Measurements from ENCODE around the gene UACA. TPM values are rescaled to one million over a fixed set of nuclear protein-coding genes. Genes with fewer than 3 reads are reported as not detected.

UACA gene
- total RNA-seq, 1 experiment from 2014 or later, result 141 TPM

DNA sequence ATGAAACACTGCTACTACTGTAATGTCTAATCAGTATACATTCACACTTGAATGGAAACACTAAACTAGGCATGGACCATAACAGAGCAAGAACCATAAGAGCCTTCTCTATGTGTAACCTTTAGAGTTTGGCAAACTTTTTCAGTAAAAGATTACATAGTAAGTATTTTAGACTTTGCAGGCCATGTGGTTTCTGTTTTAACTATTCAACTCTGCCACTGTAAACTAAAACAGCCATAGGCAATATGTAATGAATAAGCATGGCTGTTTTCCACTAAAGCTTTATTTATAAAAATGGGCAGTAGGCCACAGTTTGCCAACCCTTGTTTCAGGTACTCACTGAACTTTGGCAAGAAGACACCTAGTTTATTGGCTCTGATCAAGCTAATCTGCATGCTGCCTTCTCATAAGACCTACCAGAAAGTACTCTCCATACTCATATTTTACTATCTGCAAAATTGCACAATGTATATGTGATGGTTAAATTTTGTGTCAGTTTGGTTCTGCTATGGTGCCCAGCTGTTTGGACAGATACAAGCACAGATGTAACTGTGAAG lies 46.0 kb downstream of the UACA start:
- ChIA-PET POLR2A (no interaction called here), CTCF (no interaction called here)
- DNase-seq, result no peak
- Histone ChIP-seq H3K27me3 (replicated peaks; ENCODE audit: control insufficient read depth, insufficient read depth, low read length) (no peaks in the 10 kb centered on the region), H3K4me3 (ENCODE audit: low read depth, low read length) (no peak overlapping the region), H3K9me3 (no peaks in the 10 kb centered on the region), H3K4me1 (peaks cover 83% of the 10 kb centered on the region), H3K36me3 (ENCODE audit: control insufficient read depth, insufficient read depth, low read length) (no peaks in the 10 kb centered on the region)
- Mint-ChIP-seq H3K4me1 (ENCODE audit: low read depth, unreplicated experiment) (peaks cover 56% of the 10 kb centered on the region), H3K9me3 (ENCODE audit: unreplicated experiment) (peaks cover 12% of the 10 kb centered on the region), H3K4me3 (ENCODE audit: unreplicated experiment) (no peak overlapping the region), H3K27ac (ENCODE audit: unreplicated experiment) (no peak overlapping the region), H3K36me3 (ENCODE audit: insufficient read depth, unreplicated experiment) (peaks cover 23% of the 10 kb centered on the region), H3K27me3 (ENCODE audit: insufficient read depth, unreplicated experiment) (no peaks in the 10 kb centered on the region)
- intact Hi-C loops (cut with micrococcal nuclease; ENCODE audit: unreplicated experiment), result no loop called here
- no TSS peak for BruUV-seq (replicated peaks)
- TF ChIP-seq, protein P1, sequence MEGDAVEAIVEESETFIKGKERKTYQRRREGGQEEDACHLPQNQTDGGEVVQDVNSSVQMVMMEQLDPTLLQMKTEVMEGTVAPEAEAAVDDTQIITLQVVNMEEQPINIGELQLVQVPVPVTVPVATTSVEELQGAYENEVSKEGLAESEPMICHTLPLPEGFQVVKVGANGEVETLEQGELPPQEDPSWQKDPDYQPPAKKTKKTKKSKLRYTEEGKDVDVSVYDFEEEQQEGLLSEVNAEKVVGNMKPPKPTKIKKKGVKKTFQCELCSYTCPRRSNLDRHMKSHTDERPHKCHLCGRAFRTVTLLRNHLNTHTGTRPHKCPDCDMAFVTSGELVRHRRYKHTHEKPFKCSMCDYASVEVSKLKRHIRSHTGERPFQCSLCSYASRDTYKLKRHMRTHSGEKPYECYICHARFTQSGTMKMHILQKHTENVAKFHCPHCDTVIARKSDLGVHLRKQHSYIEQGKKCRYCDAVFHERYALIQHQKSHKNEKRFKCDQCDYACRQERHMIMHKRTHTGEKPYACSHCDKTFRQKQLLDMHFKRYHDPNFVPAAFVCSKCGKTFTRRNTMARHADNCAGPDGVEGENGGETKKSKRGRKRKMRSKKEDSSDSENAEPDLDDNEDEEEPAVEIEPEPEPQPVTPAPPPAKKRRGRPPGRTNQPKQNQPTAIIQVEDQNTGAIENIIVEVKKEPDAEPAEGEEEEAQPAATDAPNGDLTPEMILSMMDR (IDR thresholded peaks at IDR 0.05; ENCODE audit: insufficient read depth in 1 of 2, low read depth in 1 of 2, low read length in 1 of 2, severe bottlenecking in 1 of 2, unreplicated experiment in 1 of 2), result no peak

DNA sequence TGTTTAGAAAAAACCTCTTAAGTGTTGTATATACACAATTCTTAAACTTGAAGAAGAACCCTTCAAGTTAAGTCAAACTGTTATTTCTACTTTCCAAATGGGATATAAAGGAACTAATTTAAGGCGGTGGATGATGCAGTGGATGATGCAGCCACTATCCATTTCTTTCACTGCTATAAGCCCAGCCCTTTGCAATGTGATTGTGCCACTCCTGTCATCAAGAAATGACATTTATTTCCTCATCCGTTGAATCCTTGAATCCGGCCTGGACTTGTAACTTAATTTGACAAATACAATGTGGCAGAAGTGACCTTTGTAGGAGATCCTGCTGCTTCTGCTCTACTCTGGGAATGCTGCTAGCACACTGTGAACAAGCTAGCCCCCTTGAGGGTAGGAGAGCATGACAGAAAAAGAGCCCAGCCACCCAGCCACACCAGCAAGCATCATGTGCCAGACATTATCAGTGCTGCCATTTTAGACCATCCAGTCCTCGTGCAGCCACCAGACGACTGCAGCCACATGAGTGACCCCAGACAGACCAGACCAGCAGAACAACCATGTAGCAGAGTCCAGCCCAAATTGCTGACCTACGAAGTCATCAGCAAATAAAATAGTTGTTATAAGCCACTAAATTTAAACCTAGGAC lies 47.4 kb downstream of the UACA start:
- Histone ChIP-seq H3K36me3 (ENCODE audit: control insufficient read depth, insufficient read depth, low read length) (no peaks in the 10 kb centered on the region), H3K9me3 (no peaks in the 10 kb centered on the region), H3K27me3 (replicated peaks; ENCODE audit: control insufficient read depth, insufficient read depth, low read length) (no peaks in the 10 kb centered on the region), H3K4me1 (peaks cover 92% of the 10 kb centered on the region), H3K4me3 (ENCODE audit: low read depth, low read length) (no peak overlapping the region)
- ChIA-PET POLR2A (no interaction called here), CTCF (no interaction called here)
- intact Hi-C loops (cut with micrococcal nuclease; ENCODE audit: unreplicated experiment), result loop anchor here (2.0 kb wide), 1 partner anchor 73 kb away; no protein-coding TSS in a partner anchor
- Mint-ChIP-seq H3K4me3 (ENCODE audit: unreplicated experiment) (no peak overlapping the region), H3K27ac (ENCODE audit: unreplicated experiment) (peak overlapping the region; percentile 53), H3K4me1 (ENCODE audit: low read depth, unreplicated experiment) (peaks cover 59% of the 10 kb centered on the region), H3K27me3 (ENCODE audit: insufficient read depth, unreplicated experiment) (no peaks in the 10 kb centered on the region), H3K36me3 (ENCODE audit: insufficient read depth, unreplicated experiment) (peaks cover 19% of the 10 kb centered on the region), H3K9me3 (ENCODE audit: unreplicated experiment) (peaks cover 12% of the 10 kb centered on the region)
- peak; percentile 50 to 66 for DNase-seq
- TF ChIP-seq, protein P1 (IDR thresholded peaks at IDR 0.05; ENCODE audit: insufficient read depth in 1 of 2, low read depth in 1 of 2, low read length in 1 of 2, severe bottlenecking in 1 of 2, unreplicated experiment in 1 of 2), result no peak
- no TSS peak for BruUV-seq (replicated peaks)

DNA sequence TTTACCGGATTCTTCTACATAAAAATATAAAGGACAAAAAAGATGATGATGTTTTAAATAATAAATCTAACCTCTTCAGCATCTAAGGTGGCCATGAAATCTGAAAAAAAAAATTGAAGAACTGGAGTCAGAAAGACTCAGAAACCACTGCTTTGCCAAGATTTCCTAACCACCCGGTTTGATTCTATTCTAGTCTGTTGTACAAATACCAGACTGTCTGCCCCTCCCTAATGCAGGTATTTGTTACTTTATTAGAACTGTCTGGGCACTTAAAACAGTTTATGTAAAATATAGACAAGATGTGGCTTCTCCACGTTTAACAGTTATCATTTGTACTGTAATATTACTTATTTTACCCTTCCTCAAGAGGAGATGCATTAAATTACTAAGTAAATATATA lies 48.8 kb downstream of the UACA start:
- POLR2A ChIA-PET, result interaction anchor here (0.6 to 1.5 kb wide), 3 partner anchors 8 to 83 kb away, joined by 3 to 8 read pairs (median 5); no protein-coding TSS in a partner anchor
- peak in 1 of 2 experiments; percentile 26 for DNase-seq

More for the DNA sequence above, 48.8 kb downstream of the UACA start:
- Histone ChIP-seq H3K4me3 (ENCODE audit: low read depth, low read length) (no peak overlapping the region), H3K9me3 (no peaks in the 10 kb centered on the region), H3K27me3 (replicated peaks; ENCODE audit: control insufficient read depth, insufficient read depth, low read length) (no peaks in the 10 kb centered on the region), H3K4me1 (peaks cover 89% of the 10 kb centered on the region), H3K36me3 (ENCODE audit: control insufficient read depth, insufficient read depth, low read length) (no peaks in the 10 kb centered on the region)
- no peaks in the 10 kb centered on the region for H3K27me3 Mint-ChIP-seq (ENCODE audit: insufficient read depth, unreplicated experiment)
- TF ChIP-seq, protein P1 (IDR thresholded peaks at IDR 0.05; ENCODE audit: insufficient read depth in 1 of 2, low read depth in 1 of 2, low read length in 1 of 2, severe bottlenecking in 1 of 2, unreplicated experiment in 1 of 2), result no peak
- BruUV-seq (replicated peaks), result no TSS peak
- H3K27ac Mint-ChIP-seq (ENCODE audit: unreplicated experiment), result peak overlapping the region; percentile 34
- peaks cover 55% of the 10 kb centered on the region for H3K4me1 Mint-ChIP-seq (ENCODE audit: low read depth, unreplicated experiment)
- H3K36me3 Mint-ChIP-seq (ENCODE audit: insufficient read depth, unreplicated experiment), result peaks cover 14% of the 10 kb centered on the region
- intact Hi-C loops (cut with micrococcal nuclease; ENCODE audit: unreplicated experiment), result loop anchor here (2.0 kb wide), 1 partner anchor 74 kb away; no protein-coding TSS in a partner anchor
- H3K4me3 Mint-ChIP-seq (ENCODE audit: unreplicated experiment), result peak overlapping the region; percentile 60
- peaks cover 12% of the 10 kb centered on the region for H3K9me3 Mint-ChIP-seq (ENCODE audit: unreplicated experiment)
- CTCF ChIA-PET, result interaction anchor here (0.5 to 2.3 kb wide), 3 partner anchors 8 to 72 kb away, joined by 3 to 15 read pairs (median 6); no protein-coding TSS in a partner anchor

Measured in Caco-2 (cell line).